Activated T-cell treated with anti-CD3 and anti-CD28 coated beads, Interleukin-2, amount 50 U/mL, for 48 hours (primary cell): ENCODE measurements around the gene PELO.
A peak's percentile ranks its signal among the peaks of the same experiment; 100 is the strongest.
"Not testable (repeated sequence)": the region's sequence is repeated elsewhere in the genome, so short reads cannot be mapped to it uniquely, and the experiment has no call there.

Source experiments
- DNase-seq, 2 experiments: peaks; one replicate each; pipeline ENCODE4 v3.0.0-alpha.2; 2020

The PELO gene, protein sequence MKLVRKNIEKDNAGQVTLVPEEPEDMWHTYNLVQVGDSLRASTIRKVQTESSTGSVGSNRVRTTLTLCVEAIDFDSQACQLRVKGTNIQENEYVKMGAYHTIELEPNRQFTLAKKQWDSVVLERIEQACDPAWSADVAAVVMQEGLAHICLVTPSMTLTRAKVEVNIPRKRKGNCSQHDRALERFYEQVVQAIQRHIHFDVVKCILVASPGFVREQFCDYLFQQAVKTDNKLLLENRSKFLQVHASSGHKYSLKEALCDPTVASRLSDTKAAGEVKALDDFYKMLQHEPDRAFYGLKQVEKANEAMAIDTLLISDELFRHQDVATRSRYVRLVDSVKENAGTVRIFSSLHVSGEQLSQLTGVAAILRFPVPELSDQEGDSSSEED

DNA sequence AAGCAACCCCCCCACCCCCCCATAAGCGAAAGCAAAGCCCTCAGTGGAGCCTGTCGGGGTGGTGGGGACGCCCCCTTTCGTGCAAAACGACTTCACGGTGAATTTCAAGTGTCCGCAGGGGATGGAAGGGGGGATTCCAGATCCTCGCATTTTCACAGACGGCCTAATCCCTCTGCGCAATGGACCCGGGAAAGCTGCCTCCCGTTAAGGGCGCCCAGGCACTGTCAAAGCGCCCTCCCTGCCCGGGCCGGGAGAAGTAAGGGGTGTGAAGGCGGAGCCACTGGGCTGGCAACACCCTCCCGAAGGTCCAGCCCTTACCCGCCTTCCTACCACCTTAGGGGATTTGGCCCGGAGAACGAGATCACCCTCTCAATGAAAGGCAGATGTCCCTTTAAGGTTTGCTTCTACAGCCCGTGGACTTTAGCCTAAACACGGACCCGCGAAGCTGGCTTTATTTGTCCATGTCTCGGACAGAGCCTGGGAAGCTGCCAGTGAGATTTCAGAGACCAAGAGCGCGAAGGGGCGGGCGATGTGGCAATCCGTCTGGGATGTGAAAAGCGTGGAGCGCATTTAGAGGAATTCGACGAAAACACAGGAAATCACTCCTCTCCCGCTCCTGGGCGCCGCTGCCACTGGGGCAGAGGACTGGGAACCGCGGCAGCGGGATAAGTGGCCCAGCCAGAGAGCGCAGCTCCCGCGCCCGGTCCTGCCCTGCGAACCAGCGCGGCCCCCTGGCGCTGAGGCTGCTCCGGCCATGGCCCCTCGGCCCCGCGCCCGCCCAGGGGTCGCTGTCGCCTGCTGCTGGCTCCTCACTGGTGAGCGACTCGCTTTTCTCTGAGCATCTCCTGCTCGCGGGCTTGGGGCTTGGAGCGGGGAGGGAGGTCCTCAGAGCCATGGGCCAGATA, at the start of gene PELO, which contains the start of gene ITGA1:
Gene PELO, plus strand, starts transcription at position 317 of the 905 bp plus-strand sequence. CDS start 12,479 bp downstream, outside the sequence.
Gene ITGA1, plus strand, starts transcription at position 317 of the 905 bp plus-strand sequence. Its CDS starts 438 bp downstream, at position 755.
- DNase-seq, result peak; percentile 63 to 66

DNA sequence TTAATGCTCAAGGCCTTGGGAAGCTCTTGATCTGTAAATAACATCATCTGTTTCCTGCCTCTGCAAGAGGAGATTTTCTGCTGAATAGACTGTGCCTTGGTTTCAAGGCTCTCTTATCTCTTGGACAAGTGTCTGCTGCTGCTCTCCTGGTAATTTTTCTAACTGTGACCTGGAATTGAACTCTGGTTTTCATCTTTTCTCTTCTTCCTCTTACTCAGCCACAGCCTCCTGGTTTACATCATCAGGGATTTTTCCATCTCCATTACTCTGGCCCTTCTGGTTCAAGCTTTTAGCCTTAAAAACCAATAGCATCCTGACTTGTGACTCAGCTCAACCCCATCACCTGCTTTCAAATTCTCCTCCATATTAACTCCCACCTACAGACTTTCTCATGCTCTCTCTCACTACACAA, 49.6 kb upstream of the PELO start:
- DNase-seq, result no peak

DNA sequence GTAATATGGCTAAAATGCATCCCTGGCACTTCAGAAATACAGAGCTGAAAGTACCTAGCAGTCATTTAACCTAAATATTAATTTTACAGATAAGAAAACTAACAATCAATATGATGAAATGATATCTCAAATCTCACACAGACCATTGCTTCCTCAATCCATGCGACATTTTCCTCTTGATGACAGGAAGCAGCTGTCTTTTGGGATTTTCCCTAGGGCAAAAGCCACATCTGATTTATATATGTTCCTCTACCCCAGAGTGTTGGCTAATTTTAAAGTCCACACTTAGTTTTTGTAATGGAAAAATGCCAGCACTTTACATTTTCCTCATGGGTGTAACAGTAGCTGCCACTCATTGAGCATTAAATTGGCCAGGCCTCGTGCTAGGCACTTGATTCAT, 47.7 kb upstream of the PELO start:
- no peak for DNase-seq

DNA sequence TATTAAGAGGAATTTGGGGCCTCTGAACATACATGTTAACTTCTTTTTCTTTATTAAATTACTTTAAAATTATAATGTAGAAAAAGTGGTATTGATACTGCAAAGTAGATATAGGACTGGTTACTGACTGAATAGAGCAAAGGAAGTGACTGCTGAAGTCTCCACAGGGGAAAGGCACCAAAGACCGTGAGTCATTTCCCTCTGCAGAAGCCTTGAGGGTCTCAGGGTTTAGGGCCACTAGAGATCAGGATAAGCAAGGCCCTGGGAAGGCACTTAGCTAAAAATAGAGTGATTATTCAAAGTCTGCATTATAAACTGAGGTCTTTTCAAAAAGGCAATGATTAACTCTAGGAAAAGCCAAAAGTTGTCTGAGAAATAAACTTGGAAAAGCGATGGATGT, 44.7 kb upstream of the PELO start:
- DNase-seq, result no peak

DNA sequence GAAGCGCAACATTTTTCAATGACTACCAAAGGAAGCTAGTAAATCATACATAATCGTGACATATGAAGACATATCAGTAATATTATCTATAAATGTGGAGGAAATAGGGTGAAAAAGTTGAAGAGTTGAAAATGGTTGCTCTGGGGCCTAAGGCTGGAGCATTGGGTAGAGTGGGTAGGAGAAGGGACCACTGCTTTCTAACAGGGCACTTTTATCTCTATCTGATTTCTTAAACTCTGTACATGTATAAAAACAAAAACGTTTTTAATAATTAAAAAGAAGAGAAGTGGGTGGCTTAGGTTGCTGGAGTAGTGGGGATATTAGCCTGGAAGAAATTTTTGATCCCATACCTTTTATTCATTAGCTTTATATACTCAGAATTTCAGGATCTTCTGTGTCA, 44.2 kb upstream of the PELO start:
- no peak for DNase-seq

DNA sequence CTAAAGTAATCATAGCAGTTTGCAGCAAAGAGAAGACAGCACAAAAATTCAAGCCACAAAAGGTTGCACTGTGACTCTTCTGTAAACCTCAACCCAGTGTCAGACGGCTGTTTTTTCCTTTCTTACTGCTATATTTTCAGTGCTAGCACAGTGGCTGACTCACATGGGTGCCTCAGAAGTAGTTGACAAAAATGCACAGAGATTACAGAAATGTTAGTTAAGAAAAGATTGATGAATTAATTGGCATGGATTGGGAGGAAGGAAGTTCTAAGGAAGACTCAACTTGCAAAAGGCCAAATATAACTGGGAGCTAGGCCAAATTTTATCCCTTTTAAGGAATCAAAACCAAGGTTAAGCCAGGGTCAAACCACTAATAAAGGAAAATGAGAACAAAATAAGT, 43.7 kb upstream of the PELO start:
- DNase-seq, result peak in 1 of 2 experiments; percentile 45

DNA sequence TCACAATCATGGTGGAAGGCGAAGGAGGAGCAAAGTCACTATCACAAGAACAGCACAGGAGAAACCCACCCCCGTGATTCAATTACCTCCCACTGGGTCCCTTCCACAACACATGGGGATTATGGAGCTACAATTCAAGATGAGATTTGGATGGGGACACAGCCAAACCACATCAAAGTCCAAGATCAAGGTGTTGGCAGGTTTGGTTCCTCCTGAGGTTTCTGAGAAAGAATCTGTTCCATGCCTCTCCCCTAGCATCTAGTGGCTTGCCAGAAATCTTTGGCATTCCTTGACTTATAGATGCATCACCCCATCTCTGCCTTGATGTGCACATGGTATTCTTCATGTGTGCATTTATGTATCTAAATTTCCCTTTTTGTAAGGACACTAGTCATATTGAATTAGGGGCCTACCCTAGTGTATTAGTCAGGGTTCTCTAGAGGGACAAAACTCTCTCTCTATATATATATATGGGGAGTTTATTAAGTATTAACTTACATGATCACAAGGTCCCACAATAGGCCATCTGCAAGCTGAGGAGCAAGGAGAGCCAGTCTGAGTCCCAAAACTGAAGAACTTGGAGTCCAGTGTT, 42.8 kb upstream of the PELO start:
- not testable (repeated sequence) for DNase-seq

DNA sequence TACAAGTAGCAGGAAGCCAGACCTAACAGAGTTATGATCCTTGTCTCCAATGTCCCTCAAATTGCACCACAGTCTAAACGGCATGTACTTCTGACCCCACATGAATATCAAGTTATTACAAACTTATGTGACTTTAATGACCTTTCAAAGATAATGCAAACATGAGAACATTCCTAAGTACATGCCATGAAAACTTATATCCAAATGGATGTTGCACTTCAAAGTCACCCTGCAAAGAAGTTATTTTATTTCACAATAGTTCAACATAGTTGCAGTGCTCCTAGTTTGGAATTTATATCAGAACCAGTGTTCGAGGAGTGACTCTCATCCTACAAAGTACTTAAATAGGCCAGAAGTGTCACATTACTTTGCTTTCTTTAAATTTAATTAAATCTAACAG, 41.2 kb upstream of the PELO start:
- DNase-seq, result no peak

DNA sequence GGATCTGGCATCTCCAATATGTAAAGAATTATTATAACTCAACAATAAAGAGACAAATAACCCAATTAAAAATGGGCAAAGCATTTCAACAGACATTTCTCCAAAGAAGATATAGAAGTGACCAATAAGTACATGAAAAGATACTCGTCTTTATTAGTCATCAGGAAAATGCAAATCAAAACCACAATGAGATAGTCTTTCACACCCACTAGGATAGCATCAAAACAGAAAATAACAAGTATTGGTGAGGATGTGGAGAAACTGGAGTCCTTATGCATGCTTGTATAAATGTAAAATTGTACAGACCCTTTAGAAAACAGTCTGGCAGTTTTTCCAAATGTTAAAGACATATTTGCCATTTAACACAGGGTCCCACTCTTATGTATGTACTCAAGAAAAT, 39.1 kb upstream of the PELO start:
- no peak for DNase-seq

DNA sequence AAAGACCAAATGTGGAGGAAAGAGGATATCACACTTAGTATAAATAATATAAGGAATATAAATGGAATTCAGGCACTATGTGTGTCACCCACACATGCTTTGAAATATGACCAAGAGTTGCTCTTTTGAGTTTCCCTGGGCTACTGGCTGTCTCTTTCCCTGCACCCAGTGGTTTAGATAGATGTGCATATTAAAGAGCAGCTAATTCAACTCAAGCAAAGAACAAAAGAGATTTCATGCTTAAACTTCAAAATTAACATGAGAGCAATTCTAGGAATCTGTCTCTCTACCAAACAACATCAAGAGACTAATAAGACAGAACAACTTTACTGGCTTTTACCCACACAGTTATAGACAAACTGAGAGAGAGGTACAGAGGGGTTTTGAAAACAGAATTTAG, 38.0 kb upstream of the PELO start:
- no peak for DNase-seq

DNA sequence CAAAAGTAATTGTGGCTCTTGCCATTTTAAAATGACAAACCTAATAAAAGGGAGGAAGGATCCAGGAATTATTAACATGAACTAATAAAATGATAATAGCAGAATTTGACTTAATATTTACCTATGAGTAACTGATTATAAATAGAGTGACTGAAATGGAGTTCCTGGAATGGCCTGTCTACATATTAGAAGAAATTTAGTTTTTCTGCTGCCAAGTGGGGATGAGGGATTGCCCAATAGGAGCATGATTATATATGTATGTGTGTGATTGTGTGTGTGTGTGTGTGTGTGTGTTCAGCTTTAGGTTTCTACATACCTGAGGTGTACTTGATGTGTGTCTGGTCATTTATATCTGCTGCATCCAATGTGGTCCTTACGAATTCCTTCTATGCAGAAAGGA, 36.6 kb upstream of the PELO start:
- DNase-seq, result no peak

DNA sequence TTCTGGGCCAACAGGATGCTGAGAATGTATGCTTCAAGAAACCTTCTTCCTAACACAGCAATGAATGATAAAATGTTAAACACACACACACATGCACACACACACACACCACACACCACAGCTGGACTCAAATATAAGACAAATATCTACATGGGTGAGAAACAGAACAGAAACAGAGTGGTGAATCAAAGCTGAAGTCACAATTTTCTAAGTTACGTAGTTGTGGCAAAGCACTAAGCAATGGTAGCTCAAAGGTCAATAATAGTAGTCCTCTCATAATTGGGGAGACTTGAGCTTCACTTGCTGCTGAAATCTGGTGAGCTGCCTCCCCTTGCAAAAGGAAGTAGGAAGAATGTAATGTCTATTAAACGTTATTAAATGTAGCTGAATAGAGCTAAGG, 33.7 kb upstream of the PELO start:
- no peak for DNase-seq

DNA sequence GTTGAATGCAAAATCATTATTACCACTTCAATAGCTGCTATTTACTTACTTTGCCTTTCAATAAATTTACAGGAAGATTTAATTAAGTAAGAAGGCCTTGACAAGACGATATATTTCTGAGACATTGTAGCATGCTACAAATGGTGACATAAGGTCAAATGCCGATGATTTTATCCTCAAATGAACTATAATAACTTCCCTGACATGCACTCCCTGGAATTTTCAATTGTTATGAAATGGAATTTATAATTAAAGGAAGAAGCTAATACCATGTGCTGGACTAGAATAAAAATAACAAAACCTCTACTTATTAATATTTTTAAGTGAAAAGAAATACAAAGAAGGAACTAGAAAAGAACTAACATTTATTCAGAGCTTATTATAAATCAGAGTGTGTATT, 30.2 kb upstream of the PELO start:
- DNase-seq, result no peak

DNA sequence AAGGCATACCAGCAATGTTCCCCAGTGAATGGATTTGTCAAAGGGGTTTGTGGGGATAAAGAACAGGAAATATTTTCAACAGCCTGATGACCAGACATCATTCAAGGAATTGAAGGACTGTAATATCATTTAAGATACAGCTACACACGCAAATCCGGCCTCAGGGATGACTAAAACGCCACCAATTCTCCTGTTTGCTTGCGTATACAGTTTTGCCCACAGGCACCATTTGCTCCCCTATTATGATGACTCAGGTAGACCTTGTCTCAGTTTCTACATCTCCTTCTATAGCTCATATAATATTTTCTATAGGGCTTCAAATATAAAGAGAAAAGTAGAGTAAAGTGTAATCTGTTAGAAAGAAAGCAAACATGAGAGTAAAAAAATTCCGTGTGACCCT, 29.7 kb upstream of the PELO start:
- no peak for DNase-seq

DNA sequence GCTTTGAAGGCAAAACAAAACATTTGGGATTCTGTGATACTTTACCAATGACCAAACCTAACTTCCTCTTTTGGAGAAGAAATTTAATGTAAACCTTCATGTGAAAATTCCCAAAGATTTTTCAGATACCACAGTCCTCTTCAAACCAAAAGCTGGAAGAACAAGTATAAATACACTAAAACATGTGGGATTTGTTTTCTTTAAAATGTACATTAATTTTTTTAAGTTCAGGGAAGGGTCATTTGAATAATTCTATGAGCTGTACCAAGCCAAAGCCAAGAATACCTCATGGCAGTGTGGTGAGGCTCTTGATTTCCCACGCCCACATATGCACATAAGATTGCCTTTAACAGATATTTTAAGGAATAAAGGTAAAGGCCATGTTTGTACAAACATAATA, 28.4 kb upstream of the PELO start:
- DNase-seq, result no peak

DNA sequence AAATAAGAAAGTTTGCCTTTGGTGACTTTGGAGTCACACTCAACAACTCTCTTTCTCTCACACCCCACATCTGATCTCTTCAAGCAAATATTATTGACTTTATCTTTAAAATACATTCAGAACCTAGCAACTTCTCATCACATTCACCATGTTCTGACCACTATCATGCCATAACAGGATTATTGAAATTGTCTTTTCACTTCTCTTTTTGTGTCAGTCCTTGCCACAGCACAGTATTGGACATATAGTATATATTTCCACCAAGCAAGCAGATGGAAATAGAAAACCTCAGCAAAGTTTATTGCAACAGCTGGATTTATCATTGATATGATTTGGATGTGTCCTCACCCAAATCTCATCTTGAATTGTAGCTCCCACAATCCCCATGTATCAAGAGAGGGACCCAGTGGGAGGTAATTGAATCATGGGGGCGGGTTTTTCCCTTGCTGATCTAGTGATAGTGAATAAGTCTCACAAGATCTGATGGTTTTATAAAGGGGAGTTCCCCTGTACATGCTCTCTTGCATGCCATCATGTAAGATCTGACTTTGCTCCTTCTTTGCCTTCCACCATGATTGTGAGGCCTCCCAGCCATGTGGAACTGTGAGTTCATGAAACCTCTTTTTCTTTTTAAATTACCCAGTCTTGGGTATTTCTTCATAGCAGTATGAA, 26.9 kb upstream of the PELO start:
- peak in 1 of 2 experiments; percentile 34 for DNase-seq

DNA sequence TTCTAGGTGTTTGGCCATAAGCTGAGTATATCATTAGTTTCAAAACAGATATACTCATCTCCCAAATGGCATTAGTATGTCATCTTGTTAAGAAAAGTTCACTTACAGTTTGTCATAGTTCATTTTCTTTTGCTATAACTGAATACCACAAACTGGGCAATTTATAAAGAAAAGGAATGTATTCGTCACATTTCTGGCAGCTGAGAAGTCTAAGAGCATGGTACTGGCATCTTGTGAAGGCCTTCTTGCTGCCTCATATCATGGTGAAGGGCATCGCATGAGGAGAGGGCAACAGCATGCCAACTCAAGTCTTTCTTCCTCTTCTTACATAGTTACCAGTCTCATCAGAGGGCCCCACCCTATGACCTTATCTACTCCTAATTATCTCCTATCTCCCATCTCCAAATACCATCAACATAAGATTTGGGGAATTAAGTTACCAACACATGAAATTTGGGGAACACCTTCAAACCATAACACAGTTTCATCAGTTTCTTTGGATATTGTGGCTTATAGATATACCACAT, 20.4 kb upstream of the PELO start:
- no peak for DNase-seq

DNA sequence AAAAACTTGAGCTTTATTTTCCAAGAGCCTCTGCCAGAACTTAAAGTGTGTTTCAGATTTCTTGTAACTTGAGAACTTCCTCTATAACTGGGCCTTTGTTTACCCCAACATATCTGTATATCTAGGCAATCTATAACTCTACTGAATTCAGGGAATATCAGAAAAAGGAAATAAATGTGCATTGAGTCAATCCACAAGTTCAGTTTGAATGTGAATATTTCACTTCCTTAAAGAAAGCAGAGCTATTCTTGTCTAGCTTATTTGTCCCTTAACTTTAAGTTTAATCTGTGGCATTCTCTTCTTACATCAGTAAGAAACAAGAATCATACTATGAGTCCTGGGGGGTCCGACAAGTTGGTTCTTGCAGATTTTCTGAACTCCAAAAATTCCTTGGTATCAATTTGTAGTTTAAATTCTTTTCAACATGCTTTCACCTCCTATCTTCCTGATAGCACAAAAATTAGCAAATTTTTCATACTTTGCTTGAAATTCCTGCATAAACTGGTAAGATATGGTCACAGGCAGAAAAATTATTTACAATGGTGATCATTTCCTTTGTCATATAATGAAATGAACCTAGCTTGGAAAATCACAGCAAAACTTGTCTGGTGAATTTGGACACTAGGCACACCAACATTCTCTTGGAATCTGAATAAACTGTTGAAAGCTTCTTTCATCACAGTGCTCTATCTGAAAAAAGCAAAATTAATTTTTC, 19.8 kb upstream of the PELO start:
- DNase-seq, result no peak

DNA sequence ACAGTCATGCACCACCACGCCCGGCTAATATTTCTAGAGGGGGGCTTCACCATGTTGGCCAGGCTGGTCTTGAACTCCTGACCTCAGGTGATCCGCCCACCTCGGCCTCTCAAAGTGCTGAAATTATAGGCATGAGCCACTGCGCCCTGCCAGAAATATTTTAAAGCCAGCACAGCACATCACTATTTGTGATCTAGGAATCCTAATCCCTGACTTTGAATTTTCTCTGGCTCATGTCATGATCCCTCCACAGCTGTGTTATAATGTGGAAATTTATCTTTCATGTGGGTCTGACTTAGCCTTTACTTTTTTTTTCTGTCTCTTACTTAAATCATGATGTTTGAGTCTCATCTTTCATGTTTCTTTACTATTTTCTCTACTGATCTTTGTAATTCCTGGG, 18.7 kb upstream of the PELO start:
- DNase-seq, result no peak

DNA sequence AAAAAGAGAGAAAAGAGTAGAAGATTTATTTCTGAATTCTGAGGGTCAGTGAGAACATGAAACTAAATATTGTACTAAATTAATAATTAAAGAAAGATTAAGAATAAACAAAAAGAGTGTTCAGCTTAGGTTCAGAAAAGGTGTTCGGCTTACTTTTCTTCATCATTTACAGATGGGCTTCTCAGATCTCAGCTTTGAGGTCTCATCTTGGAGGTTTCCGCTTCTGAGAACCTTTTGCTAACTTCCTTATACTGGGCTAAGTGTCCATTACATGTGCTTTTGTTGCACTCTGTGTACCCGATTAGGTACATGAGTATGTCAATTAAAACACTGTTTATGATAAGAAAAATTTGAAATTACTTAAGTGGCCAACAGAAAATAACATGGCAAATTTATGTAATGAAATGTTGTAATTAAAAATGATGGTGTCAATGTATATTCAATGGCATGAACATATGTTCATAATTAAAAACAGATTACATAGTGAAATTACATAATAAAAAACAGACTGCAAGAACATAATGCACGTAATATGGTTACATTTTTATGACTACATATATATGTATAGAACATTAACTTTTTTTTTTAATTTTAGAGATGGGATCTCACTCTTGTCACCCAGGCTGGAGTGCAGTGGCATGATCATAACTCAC, 17.3 kb upstream of the PELO start:
- DNase-seq, result no peak

DNA sequence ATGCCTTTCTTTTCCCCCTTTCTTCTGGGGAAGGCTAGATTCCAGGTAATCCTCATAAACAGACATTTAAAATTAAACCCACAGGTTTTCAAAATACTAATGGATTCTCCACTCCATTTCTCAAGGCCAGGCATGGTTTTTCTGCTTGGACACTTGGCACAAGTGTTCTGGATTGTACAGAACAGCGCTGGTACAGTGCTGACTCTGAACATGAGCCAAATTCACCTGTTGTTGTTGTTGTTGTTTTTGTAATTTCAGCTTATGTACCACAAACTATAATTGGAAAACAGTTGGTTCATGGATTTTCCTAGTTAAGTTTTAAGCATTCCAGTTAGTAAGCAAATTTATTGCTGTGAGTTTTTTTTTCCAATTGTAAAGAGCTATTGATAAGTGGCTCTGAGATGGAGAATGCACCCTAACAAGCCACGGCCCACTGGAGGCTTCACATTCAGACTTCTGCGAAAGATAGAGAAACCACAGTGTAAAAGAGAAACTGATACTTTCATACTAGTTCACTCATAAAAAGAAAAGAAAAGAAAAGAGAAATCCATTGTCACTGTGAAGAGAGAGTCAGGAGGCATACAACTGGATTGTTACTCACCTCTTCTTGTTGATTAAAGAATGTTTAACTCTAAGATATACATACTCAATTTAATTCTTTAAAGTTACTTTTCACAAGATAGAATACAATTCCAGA, 16.2 kb upstream of the PELO start:
- DNase-seq, result peak; percentile 54 to 58
